GM23338 (cell line): ENCODE data around the gene ARL14. TPM values are rescaled to one million over a fixed set of nuclear protein-coding genes. Genes with fewer than 3 reads are reported as not detected.

Experiments used
- ATAC-seq: fragments of 200-7000 bp; cut with Tn5 transposase; 3 replicates; pipeline ENCODE4 v1.9.1; 2020
- DNase-seq: peaks from one replicate; pipeline ENCODE4 v3.0.0-alpha.2; 2015; ENCODE audit warnings: low spot score
- H2AFZ ChIP-seq: fragments of 200-600 bp; sonication (generic); 2 replicates; pipeline ENCODE4 v1.8.0; 2016; ENCODE audit warnings: antibody characterized with exemption, mild to moderate bottlenecking, moderate library complexity
- H3F3A ChIP-seq: fragments of 200-600 bp; sonication (generic); replicated peaks from 2 replicates; pipeline ENCODE4 v1.8.0; 2017; ENCODE audit warnings: antibody characterized with exemption, mixed run types, low read depth
- H3K27ac ChIP-seq: fragments of 200-600 bp; sonication (generic); 2 replicates; pipeline ENCODE4 v1.6.1; 2016; ENCODE audit warnings: low read depth
- H3K27me3 ChIP-seq: fragments of 200-600 bp; sonication (generic); 2 replicates; pipeline ENCODE4 v1.8.0; 2016; ENCODE audit warnings: mild to moderate bottlenecking, mixed run types, moderate library complexity; ENCODE audit not compliant: insufficient read depth
- H3K36me3 ChIP-seq: fragments of 200-600 bp; sonication (generic); 2 replicates; pipeline ENCODE4 v1.8.0; 2016; ENCODE audit warnings: mild to moderate bottlenecking; ENCODE audit not compliant: insufficient read depth
- H3K4me1 ChIP-seq: fragments of 200-600 bp; sonication (generic); 2 replicates; pipeline ENCODE4 v1.8.0; 2016; ENCODE audit warnings: mild to moderate bottlenecking, moderate library complexity; ENCODE audit not compliant: insufficient read depth
- H3K4me2 ChIP-seq: fragments of 200-600 bp; sonication (generic); 2 replicates; pipeline ENCODE4 v1.7.1; 2017; ENCODE audit warnings: mixed run types
- H3K4me3 ChIP-seq: fragments of 200-600 bp; sonication (generic); 2 replicates; pipeline ENCODE4 v1.6.1; 2016; ENCODE audit warnings: mixed run types
- H3K79me2 ChIP-seq: fragments of 200-600 bp; sonication (generic); replicated peaks from 2 replicates; pipeline ENCODE4 v1.8.0; 2017; ENCODE audit warnings: mild to moderate bottlenecking; ENCODE audit not compliant: insufficient read depth
- H3K9me2 ChIP-seq: fragments of 200-600 bp; sonication (generic); 2 replicates; pipeline ENCODE4 v1.8.0; 2017; ENCODE audit not compliant: insufficient read depth
- H4K20me1 ChIP-seq: fragments of 200-600 bp; sonication (generic); replicated peaks from 2 replicates; pipeline ENCODE4 v1.8.0; 2017; ENCODE audit warnings: mild to moderate bottlenecking; ENCODE audit not compliant: insufficient read depth
- H3K27ac Mint-ChIP-seq: 2 replicates; pipeline ENCODE4 v1.8.0; 2020; ENCODE audit warnings: inconsistent platforms, mild to moderate bottlenecking, moderate library complexity, mixed read lengths
- H3K27me3 Mint-ChIP-seq: 3 replicates; pipeline ENCODE4 v1.8.0; 2022; ENCODE audit warnings: low read depth, mild to moderate bottlenecking, moderate library complexity, mixed read lengths, inconsistent platforms; ENCODE audit not compliant: insufficient read depth, poor library complexity
- H3K36me3 Mint-ChIP-seq: 3 replicates; pipeline ENCODE4 v1.8.0; 2021; ENCODE audit warnings: low read depth, mild to moderate bottlenecking, inconsistent platforms, moderate library complexity, mixed read lengths
- H3K4me1 Mint-ChIP-seq: 3 replicates; pipeline ENCODE4 v1.8.0; 2020; ENCODE audit warnings: mild to moderate bottlenecking, inconsistent platforms, mixed read lengths
- H3K4me3 Mint-ChIP-seq: 3 replicates; pipeline ENCODE4 v1.8.0; 2021; ENCODE audit warnings: moderate library complexity, mild to moderate bottlenecking, inconsistent platforms, mixed read lengths
- H3K9me3 Mint-ChIP-seq: 3 replicates; pipeline ENCODE4 v1.8.0; 2020; ENCODE audit warnings: moderate library complexity, mild to moderate bottlenecking, inconsistent platforms, mixed read lengths
- CREB1 ChIP-seq: fragments of 250-450 bp; sonication (Bioruptor Pico); IDR thresholded peaks from 2 replicates; pipeline ENCODE4 v1.5.0; 2020; ENCODE audit warnings: low read depth, mild to moderate bottlenecking, moderate library complexity
- EZH2 ChIP-seq: fragments of 200-600 bp; sonication (generic); IDR thresholded peaks from one replicate; pipeline ENCODE4 v1.8.0; 2017; ENCODE audit warnings: antibody characterized with exemption, mild to moderate bottlenecking, low read depth; ENCODE audit not compliant: unreplicated experiment
- EZH2phosphoT487 ChIP-seq: fragments of 200-600 bp; sonication (generic); IDR thresholded peaks from one replicate; pipeline ENCODE4 v1.8.1; 2018; ENCODE audit warnings: antibody characterized with exemption; ENCODE audit not compliant: unreplicated experiment
- POLR2AphosphoS5 ChIP-seq: IDR thresholded peaks from 2 replicates; pipeline ENCODE4 v1.6.1; 2016; ENCODE audit warnings: antibody characterized with exemption, low read depth
- STAT1 ChIP-seq: IDR thresholded peaks from one replicate; pipeline ENCODE4 v1.6.1; 2016; ENCODE audit warnings: antibody characterized with exemption; ENCODE audit not compliant: unreplicated experiment
- ZNF114 ChIP-seq: fragments of 250-450 bp; sonication (Bioruptor Pico); IDR thresholded peaks from 2 replicates; pipeline ENCODE4 v1.5.0; 2020; ENCODE audit warnings: mild to moderate bottlenecking, moderate library complexity
- ZNF331 ChIP-seq: fragments of 250-450 bp; sonication (Bioruptor Pico); IDR thresholded peaks from 2 replicates; pipeline ENCODE4 v1.5.0; 2020; ENCODE audit warnings: low read depth, mild to moderate bottlenecking, moderate library complexity
- polyA plus RNA-seq: library from polyadenylated mRNA; unstranded; fragments of >200 nt; fragmentation: Nextera tagmentation; extraction: Ambion mirVana; gene quantifications from 2 replicates; pipeline ENCODE4 v1.2.1, GENCODE V29; 2016
- total RNA-seq: library from RNA; depleted of rRNA; stranded (reverse); fragments of >200 nt; shearing (Covaris generic); gene quantifications from 2 replicates; pipeline ENCODE4 v1.2.3, GENCODE V29; 2014
- TF ChIP-seq, protein P1 (sequence below): IDR thresholded peaks from 2 replicates; pipeline ENCODE4 v1.6.1; 2016; ENCODE audit warnings: antibody characterized with exemption
- TF ChIP-seq, protein P2 (sequence below), 2 experiments: fragments of 200-600 bp in 1 of 2; sonication (generic) in 1 of 2; conservative IDR thresholded peaks; 2 replicates each; pipeline versions ENCODE4 v1.5.1 to v1.6.1; 2016 to 2017; ENCODE audit warnings: antibody characterized with exemption in 2 of 2, low read depth in 2 of 2, mild to moderate bottlenecking in 2 of 2, moderate library complexity in 1 of 2
- TF ChIP-seq, protein P3 (sequence below): IDR thresholded peaks from one replicate; pipeline ENCODE4 v1.6.1; 2018; ENCODE audit warnings: antibody characterized with exemption; ENCODE audit not compliant: unreplicated experiment
- TF ChIP-seq, protein P4 (sequence below): fragments of 250-450 bp; sonication (Bioruptor Pico); IDR thresholded peaks from 2 replicates; pipeline ENCODE4 v1.5.0; 2020; ENCODE audit warnings: mild to moderate bottlenecking, moderate library complexity

ARL14 gene
- total and polyA plus RNA-seq, 2 experiments from 2014 or later: not detected

DNA sequence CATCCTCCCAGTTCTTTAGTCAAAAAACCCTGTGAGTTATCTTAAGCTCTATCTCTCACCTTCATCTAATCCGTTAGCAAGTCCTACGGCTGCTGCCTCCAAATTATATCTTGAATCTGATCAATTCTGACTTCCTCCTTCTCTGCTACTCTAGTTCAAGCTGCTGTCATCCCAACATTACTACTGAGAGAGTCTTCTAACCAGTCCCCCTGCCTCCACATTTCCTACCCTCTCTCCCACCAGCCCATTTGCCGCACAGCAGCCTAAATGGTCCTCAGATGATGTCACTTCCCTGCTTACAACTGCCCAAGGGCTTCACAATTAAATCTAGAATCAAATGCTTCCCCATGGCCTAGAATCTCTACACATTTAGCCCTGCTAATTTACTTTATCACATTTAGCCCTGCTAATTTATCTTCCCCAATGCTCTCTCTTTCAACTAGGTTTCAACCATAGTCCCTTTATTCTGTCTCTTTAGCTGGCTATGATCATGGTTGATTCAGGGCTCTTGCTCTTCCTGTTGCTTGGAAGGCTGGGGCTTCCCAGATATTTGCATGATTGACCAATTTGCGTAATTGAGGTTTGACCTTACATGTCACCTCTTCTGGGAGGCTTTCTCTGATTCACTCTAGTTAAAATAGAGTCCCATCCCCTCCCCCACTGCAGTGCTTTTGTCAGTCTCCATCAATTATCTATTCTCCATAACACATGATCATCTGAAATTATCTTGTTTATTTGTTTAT lies 11.0 kb upstream of the ARL14 start:
- no peaks in the 10 kb centered on the region for H4K20me1 ChIP-seq
- H3K4me3 ChIP-seq: no peak overlapping the region
- H3K79me2 ChIP-seq: no peaks in the 10 kb centered on the region
- H3K9me3 Mint-ChIP-seq: no peaks in the 10 kb centered on the region
- H3K27me3 Mint-ChIP-seq: no peaks in the 10 kb centered on the region
- H3K4me2 ChIP-seq: no peak overlapping the region
- TF ChIP-seq EZH2phosphoT487 (no peak), CREB1 (CRISPR knock-in tag) (no peak), EZH2 (no peak), STAT1 (no peak), ZNF331 (CRISPR knock-in tag) (no peak), ZNF114 (CRISPR knock-in tag) (no peak), POLR2AphosphoS5 (no peak)
- TF ChIP-seq, protein P1, sequence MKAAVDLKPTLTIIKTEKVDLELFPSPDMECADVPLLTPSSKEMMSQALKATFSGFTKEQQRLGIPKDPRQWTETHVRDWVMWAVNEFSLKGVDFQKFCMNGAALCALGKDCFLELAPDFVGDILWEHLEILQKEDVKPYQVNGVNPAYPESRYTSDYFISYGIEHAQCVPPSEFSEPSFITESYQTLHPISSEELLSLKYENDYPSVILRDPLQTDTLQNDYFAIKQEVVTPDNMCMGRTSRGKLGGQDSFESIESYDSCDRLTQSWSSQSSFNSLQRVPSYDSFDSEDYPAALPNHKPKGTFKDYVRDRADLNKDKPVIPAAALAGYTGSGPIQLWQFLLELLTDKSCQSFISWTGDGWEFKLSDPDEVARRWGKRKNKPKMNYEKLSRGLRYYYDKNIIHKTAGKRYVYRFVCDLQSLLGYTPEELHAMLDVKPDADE: no peak
- TF ChIP-seq, protein P2, sequence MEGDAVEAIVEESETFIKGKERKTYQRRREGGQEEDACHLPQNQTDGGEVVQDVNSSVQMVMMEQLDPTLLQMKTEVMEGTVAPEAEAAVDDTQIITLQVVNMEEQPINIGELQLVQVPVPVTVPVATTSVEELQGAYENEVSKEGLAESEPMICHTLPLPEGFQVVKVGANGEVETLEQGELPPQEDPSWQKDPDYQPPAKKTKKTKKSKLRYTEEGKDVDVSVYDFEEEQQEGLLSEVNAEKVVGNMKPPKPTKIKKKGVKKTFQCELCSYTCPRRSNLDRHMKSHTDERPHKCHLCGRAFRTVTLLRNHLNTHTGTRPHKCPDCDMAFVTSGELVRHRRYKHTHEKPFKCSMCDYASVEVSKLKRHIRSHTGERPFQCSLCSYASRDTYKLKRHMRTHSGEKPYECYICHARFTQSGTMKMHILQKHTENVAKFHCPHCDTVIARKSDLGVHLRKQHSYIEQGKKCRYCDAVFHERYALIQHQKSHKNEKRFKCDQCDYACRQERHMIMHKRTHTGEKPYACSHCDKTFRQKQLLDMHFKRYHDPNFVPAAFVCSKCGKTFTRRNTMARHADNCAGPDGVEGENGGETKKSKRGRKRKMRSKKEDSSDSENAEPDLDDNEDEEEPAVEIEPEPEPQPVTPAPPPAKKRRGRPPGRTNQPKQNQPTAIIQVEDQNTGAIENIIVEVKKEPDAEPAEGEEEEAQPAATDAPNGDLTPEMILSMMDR (conservative IDR thresholded peaks at IDR 0.05; ENCODE audit: low read depth in 2 of 2): no peak
- TF ChIP-seq, protein P3, sequence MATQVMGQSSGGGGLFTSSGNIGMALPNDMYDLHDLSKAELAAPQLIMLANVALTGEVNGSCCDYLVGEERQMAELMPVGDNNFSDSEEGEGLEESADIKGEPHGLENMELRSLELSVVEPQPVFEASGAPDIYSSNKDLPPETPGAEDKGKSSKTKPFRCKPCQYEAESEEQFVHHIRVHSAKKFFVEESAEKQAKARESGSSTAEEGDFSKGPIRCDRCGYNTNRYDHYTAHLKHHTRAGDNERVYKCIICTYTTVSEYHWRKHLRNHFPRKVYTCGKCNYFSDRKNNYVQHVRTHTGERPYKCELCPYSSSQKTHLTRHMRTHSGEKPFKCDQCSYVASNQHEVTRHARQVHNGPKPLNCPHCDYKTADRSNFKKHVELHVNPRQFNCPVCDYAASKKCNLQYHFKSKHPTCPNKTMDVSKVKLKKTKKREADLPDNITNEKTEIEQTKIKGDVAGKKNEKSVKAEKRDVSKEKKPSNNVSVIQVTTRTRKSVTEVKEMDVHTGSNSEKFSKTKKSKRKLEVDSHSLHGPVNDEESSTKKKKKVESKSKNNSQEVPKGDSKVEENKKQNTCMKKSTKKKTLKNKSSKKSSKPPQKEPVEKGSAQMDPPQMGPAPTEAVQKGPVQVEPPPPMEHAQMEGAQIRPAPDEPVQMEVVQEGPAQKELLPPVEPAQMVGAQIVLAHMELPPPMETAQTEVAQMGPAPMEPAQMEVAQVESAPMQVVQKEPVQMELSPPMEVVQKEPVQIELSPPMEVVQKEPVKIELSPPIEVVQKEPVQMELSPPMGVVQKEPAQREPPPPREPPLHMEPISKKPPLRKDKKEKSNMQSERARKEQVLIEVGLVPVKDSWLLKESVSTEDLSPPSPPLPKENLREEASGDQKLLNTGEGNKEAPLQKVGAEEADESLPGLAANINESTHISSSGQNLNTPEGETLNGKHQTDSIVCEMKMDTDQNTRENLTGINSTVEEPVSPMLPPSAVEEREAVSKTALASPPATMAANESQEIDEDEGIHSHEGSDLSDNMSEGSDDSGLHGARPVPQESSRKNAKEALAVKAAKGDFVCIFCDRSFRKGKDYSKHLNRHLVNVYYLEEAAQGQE: no peak
- TF ChIP-seq, protein P4, sequence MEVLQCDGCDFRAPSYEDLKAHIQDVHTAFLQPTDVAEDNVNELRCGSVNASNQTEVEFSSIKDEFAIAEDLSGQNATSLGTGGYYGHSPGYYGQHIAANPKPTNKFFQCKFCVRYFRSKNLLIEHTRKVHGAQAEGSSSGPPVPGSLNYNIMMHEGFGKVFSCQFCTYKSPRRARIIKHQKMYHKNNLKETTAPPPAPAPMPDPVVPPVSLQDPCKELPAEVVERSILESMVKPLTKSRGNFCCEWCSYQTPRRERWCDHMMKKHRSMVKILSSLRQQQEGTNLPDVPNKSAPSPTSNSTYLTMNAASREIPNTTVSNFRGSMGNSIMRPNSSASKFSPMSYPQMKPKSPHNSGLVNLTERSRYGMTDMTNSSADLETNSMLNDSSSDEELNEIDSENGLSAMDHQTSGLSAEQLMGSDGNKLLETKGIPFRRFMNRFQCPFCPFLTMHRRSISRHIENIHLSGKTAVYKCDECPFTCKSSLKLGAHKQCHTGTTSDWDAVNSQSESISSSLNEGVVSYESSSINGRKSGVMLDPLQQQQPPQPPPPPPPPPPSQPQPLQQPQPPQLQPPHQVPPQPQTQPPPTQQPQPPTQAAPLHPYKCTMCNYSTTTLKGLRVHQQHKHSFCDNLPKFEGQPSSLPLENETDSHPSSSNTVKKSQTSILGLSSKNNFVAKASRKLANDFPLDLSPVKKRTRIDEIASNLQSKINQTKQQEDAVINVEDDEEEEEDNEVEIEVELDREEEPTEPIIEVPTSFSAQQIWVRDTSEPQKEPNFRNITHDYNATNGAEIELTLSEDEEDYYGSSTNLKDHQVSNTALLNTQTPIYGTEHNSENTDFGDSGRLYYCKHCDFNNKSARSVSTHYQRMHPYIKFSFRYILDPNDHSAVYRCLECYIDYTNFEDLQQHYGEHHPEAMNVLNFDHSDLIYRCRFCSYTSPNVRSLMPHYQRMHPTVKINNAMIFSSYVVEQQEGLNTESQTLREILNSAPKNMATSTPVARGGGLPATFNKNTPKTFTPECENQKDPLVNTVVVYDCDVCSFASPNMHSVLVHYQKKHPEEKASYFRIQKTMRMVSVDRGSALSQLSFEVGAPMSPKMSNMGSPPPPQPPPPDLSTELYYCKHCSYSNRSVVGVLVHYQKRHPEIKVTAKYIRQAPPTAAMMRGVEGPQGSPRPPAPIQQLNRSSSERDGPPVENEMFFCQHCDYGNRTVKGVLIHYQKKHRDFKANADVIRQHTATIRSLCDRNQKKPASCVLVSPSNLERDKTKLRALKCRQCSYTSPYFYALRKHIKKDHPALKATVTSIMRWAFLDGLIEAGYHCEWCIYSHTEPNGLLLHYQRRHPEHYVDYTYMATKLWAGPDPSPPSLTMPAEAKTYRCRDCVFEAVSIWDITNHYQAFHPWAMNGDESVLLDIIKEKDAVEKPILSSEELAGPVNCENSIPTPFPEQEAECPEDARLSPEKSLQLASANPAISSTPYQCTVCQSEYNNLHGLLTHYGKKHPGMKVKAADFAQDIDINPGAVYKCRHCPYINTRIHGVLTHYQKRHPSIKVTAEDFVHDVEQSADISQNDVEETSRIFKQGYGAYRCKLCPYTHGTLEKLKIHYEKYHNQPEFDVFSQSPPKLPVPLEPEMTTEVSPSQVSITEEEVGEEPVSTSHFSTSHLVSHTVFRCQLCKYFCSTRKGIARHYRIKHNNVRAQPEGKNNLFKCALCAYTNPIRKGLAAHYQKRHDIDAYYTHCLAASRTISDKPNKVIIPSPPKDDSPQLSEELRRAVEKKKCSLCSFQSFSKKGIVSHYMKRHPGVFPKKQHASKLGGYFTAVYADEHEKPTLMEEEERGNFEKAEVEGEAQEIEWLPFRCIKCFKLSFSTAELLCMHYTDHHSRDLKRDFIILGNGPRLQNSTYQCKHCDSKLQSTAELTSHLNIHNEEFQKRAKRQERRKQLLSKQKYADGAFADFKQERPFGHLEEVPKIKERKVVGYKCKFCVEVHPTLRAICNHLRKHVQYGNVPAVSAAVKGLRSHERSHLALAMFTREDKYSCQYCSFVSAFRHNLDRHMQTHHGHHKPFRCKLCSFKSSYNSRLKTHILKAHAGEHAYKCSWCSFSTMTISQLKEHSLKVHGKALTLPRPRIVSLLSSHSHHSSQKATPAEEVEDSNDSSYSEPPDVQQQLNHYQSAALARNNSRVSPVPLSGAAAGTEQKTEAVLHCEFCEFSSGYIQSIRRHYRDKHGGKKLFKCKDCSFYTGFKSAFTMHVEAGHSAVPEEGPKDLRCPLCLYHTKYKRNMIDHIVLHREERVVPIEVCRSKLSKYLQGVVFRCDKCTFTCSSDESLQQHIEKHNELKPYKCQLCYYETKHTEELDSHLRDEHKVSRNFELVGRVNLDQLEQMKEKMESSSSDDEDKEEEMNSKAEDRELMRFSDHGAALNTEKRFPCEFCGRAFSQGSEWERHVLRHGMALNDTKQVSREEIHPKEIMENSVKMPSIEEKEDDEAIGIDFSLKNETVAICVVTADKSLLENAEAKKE (CRISPR knock-in tag): no peak
- DNase-seq (no peak), ATAC-seq (no peak)
- H3K36me3 Mint-ChIP-seq: no peaks in the 10 kb centered on the region
- H3K4me1 Mint-ChIP-seq: peaks cover 11% of the 10 kb centered on the region
- no peaks in the 10 kb centered on the region for H3K27me3 ChIP-seq
- H3K27ac ChIP-seq: no peak overlapping the region
- peaks cover 3% of the 10 kb centered on the region; the same call in 1 of the 2 replicates for H3K9me2 ChIP-seq
- H3F3A ChIP-seq: no peaks in the 10 kb centered on the region
- H3K4me3 Mint-ChIP-seq: no peak overlapping the region
- H3K27ac Mint-ChIP-seq: no peak overlapping the region
- no peaks in the 10 kb centered on the region for H3K4me1 ChIP-seq
- peak overlapping the region; percentile 60 for H2AFZ ChIP-seq
- H3K36me3 ChIP-seq: no peaks in the 10 kb centered on the region
